ENCODE measurements around the gene ACTG2.

DNA sequence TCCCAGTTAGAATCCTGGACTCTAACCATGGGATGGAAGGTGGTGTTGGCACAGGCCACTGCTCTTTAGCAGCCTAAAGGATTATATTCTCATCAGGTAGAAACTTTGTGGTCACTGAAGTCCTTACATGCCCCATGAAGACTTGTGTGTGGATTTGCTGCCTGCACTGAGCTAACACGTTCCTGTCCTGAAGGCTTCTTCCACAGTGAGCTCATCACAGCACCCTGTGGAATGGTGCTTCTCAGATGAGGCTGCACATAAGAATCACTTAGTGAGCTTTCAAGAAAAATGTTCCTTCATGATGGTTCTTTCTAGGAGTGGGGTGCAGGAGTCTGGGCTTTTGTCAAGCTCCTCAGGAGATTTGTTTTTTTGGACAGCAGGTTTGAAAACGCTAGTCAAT lies 37.3 kb upstream of the ACTG2 start:
- TF ChIP-seq, protein P1, sequence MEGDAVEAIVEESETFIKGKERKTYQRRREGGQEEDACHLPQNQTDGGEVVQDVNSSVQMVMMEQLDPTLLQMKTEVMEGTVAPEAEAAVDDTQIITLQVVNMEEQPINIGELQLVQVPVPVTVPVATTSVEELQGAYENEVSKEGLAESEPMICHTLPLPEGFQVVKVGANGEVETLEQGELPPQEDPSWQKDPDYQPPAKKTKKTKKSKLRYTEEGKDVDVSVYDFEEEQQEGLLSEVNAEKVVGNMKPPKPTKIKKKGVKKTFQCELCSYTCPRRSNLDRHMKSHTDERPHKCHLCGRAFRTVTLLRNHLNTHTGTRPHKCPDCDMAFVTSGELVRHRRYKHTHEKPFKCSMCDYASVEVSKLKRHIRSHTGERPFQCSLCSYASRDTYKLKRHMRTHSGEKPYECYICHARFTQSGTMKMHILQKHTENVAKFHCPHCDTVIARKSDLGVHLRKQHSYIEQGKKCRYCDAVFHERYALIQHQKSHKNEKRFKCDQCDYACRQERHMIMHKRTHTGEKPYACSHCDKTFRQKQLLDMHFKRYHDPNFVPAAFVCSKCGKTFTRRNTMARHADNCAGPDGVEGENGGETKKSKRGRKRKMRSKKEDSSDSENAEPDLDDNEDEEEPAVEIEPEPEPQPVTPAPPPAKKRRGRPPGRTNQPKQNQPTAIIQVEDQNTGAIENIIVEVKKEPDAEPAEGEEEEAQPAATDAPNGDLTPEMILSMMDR (conservative IDR thresholded peaks at IDR 0.05; ENCODE audit: low read length): no peak
- TF ChIP-seq EZH2phosphoT487 (IDR thresholded peaks at IDR 0.05; ENCODE audit: borderline replicate concordance): no peak

All from Loucy (cell line).